Peyer's patch (tissue), 4 donors: Measurements from ENCODE around the gene SPATA2L.
"Not testable (repeated sequence)": the region's sequence is repeated elsewhere in the genome, so short reads cannot be mapped to it uniquely, and the experiment has no call there.

ENCODE experiments used
- CTCF ChIP-seq, 6 experiments: fragments of 450-650 bp in 4 of 6; fragments of 200-600 bp in 2 of 6; sonication (generic) in 1 of 6; IDR thresholded peaks; one replicate each; pipeline ENCODE4 v1.5.1; 2017 to 2019; ENCODE audit warnings: antibody characterized with exemption in 6 of 6, mild to moderate bottlenecking in 3 of 6, moderate library complexity in 1 of 6
- POLR2A ChIP-seq, 2 donors: fragments of 450-650 bp; IDR thresholded peaks; one replicate each; pipeline ENCODE4 v1.5.1; 2017; ENCODE audit warnings: antibody characterized with exemption in 2 of 2, mild to moderate bottlenecking in 2 of 2, moderate library complexity in 2 of 2

DNA sequence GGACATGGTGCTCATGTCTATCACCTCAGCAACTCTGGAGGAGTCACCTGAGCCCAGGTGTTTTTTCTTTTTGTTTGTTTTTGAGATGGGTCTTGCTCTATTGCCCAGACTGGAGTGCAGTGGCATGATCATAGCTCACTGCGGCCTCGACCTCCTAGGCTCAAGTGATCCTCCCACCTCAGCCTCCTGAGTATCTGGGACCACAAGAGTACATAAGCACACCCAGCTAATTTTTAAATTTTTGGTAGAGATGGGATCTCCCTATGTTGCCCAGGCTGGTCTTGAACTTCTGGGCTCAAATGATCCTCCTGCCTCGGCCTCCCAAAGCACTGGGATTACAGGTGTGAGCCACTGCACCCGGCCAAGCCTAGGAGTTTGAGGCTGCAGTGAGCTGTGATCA is 11.9 kb downstream of the SPATA2L start:
- TF ChIP-seq CTCF, POLR2A (IDR thresholded peaks at IDR 0.05): not testable (repeated sequence)
